CD14-positive monocyte (primary cell): ENCODE data around the gene DHRS7B. TPM values are rescaled to one million over a fixed set of nuclear protein-coding genes. Genes with fewer than 3 reads are reported as not detected.

ENCODE experiments used
- DNase-seq, 3 donors: peaks; one replicate each; pipeline ENCODE4 v3.0.0-alpha.2; 2011 to 2022
- H2AFZ ChIP-seq: 2 replicates; pipeline ENCODE4 v1.6.0; 2012; ENCODE audit warnings: mild to moderate bottlenecking, low read depth, low read length, inconsistent platforms; ENCODE audit not compliant: insufficient read depth, poor library complexity, severe bottlenecking
- H3K27ac ChIP-seq, 2 donors: 1 replicate in 1 of 2; 2 replicates in 1 of 2; pipeline ENCODE4 v1.5.1; 2012 to 2013; ENCODE audit warnings: low read length in 2 of 2, control low read depth in 1 of 2, inconsistent platforms in 1 of 2, low read depth in 1 of 2, mild to moderate bottlenecking in 1 of 2
- H3K27me3 ChIP-seq, 2 donors: one replicate each; pipeline versions ENCODE4 v1.6.0 to v1.6.1; 2011 to 2013; ENCODE audit warnings: low read length in 2 of 2; ENCODE audit not compliant: control insufficient read depth in 2 of 2, insufficient read depth in 2 of 2
- H3K36me3 ChIP-seq, 2 donors: replicated peaks in 1 of 2; 1 replicate in 1 of 2; 2 replicates in 1 of 2; pipeline versions ENCODE4 v1.5.1 to v1.6.1; 2012 to 2013; ENCODE audit warnings: low read length in 2 of 2, control low read depth in 1 of 2, inconsistent platforms in 1 of 2, mild to moderate bottlenecking in 1 of 2; ENCODE audit not compliant: insufficient read depth in 2 of 2, control insufficient read depth in 1 of 2
- H3K4me1 ChIP-seq, 2 donors: 1 replicate in 1 of 2; 2 replicates in 1 of 2; pipeline versions ENCODE4 v1.5.1 to v1.6.1; 2012 to 2013; ENCODE audit warnings: low read length in 2 of 2, control low read depth in 1 of 2, inconsistent platforms in 1 of 2, mild to moderate bottlenecking in 1 of 2, moderate library complexity in 1 of 2; ENCODE audit not compliant: insufficient read depth in 2 of 2, control insufficient read depth in 1 of 2
- H3K4me2 ChIP-seq: replicated peaks from 2 replicates; pipeline ENCODE3; 2012; ENCODE audit warnings: low read length, moderate library complexity, mild to moderate bottlenecking; ENCODE audit not compliant: poor library complexity, severe bottlenecking; ENCODE audit errors: extremely low read depth
- H3K4me3 ChIP-seq, 3 experiments: fragments of 200-600 bp in 1 of 3; sonication (generic) in 1 of 3; replicated peaks in 1 of 3; 1 replicate in 2 of 3; 2 replicates in 1 of 3; pipeline ENCODE4 v1.5.1; 2011 to 2013; ENCODE audit warnings: low read length in 3 of 3, mild to moderate bottlenecking in 3 of 3, control low read depth in 2 of 3, low read depth in 2 of 3, inconsistent platforms in 1 of 3, moderate library complexity in 1 of 3
- H3K79me2 ChIP-seq: 2 replicates; pipeline ENCODE4 v1.6.0; 2012; ENCODE audit warnings: mild to moderate bottlenecking, control low read depth, inconsistent platforms, low read length, moderate library complexity; ENCODE audit not compliant: insufficient read depth
- H3K9ac ChIP-seq: 2 replicates; pipeline ENCODE4 v1.6.0; 2017; ENCODE audit warnings: low read length, mild to moderate bottlenecking; ENCODE audit not compliant: insufficient read depth, poor library complexity, severe bottlenecking
- H3K9me3 ChIP-seq, 2 donors: replicated peaks in 1 of 2; 1 replicate in 1 of 2; 2 replicates in 1 of 2; pipeline versions ENCODE4 v1.5.1 to v1.6.1; 2012 to 2013; ENCODE audit warnings: low read length in 2 of 2, control low read depth in 1 of 2; ENCODE audit not compliant: control insufficient read depth in 1 of 2, insufficient read depth in 1 of 2
- H4K20me1 ChIP-seq: 2 replicates; pipeline ENCODE4 v1.6.0; 2012; ENCODE audit warnings: mild to moderate bottlenecking, low read length, control low read depth, moderate library complexity; ENCODE audit not compliant: insufficient read depth
- H3K27ac Mint-ChIP-seq, 7 donors: one replicate each; pipeline ENCODE4 v1.8.0; 2020; ENCODE audit warnings: mild to moderate bottlenecking in 7 of 7, mixed read lengths in 7 of 7, moderate library complexity in 6 of 7, inconsistent platforms in 2 of 7
- H3K27me3 Mint-ChIP-seq, 3 donors: one replicate each; pipeline ENCODE4 v1.8.0; 2021 to 2022; ENCODE audit warnings: low read depth in 3 of 3, mild to moderate bottlenecking in 3 of 3, mixed read lengths in 3 of 3, moderate library complexity in 3 of 3, inconsistent platforms in 1 of 3
- H3K36me3 Mint-ChIP-seq, 2 donors: one replicate each; pipeline ENCODE4 v1.8.0; 2020; ENCODE audit warnings: mixed read lengths in 2 of 2, inconsistent platforms in 1 of 2, mild to moderate bottlenecking in 1 of 2
- H3K4me1 Mint-ChIP-seq: one replicate; pipeline ENCODE4 v1.8.0; 2020; ENCODE audit warnings: mild to moderate bottlenecking, mixed read lengths
- H3K4me3 Mint-ChIP-seq, 2 donors: one replicate each; pipeline ENCODE4 v1.8.0; 2020; ENCODE audit warnings: mild to moderate bottlenecking in 2 of 2, mixed read lengths in 2 of 2, moderate library complexity in 1 of 2
- H3K9me3 Mint-ChIP-seq, 7 donors: one replicate each; pipeline ENCODE4 v1.8.0; 2020 to 2022; ENCODE audit warnings: mixed read lengths in 7 of 7, mild to moderate bottlenecking in 6 of 7, moderate library complexity in 6 of 7, inconsistent platforms in 2 of 7
- WGBS: methylation state at CpG from one replicate; pipeline ENCODE4 v1.1.5; 2013; ENCODE audit warnings: missing lambda C conversion rate; ENCODE audit not compliant: insufficient coverage; 5-methylcytosine and 5-hydroxymethylcytosine counted together
- intact Hi-C, 2 donors: fragments of 100-400 bp; cut with micrococcal nuclease; formaldehyde crosslinking; loops; one replicate each; pipeline versions ENCODE4 v1.15.0 to v1.15.1; 2023
- polyA plus RNA-seq, 3 donors: library from polyadenylated mRNA; depleted of rRNA in 1 of 3; unstranded in 2 of 3; stranded (reverse) in 1 of 3; fragments of 300-500 nt in 2 of 3; fragments of >200 nt in 1 of 3; fragmentation: Illumina TruSeq in 2 of 3; gene quantifications; 1 replicate in 2 of 3; 2 replicates in 1 of 3; pipeline ENCODE4 v1.2.3, GENCODE V29; 2012 to 2021
- TF ChIP-seq, protein P1 (sequence below): fragments of 200-600 bp; IDR thresholded peaks from one replicate; pipeline ENCODE4 v1.8.0; 2022; ENCODE audit warnings: antibody characterized with exemption, mild to moderate bottlenecking

The DHRS7B gene
- polyA plus RNA-seq, 3 donors = 23.2 to 37.8 (median 33.9) TPM

DNA sequence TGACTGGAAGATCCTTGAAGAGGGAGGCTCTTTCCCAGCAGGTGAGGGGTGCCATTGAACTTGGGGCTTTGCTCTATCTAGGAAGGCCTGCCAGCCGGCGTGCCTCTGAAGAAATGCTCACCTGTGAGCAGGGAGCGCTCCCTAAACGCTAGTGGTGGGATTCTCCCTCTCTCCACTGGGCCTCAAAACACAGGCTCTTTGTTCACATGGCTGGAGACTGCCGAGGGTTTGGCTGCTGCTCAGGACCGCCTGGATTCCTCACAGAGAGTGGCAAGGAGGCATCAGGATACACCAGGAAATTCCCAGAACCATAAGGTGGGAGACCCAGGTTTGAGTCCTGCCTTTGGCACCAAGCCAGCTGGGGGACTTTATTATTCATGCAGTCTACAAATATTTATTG lies 104.8 kb downstream of the DHRS7B start:
- WGBS = 94% methylated on average over 6 of the region's 6 CpGs
- Histone ChIP-seq H3K27ac (no peak overlapping the region), H2AFZ (no peak overlapping the region), H3K36me3 (no peaks in the 10 kb centered on the region), H3K4me3 (no peak overlapping the region), H3K4me2 (no peak overlapping the region), H3K27me3 (no peaks in the 10 kb centered on the region), H3K4me1 (peaks cover 4 to 10% of the 10 kb centered on the region in 2 donors), H3K79me2 (no peaks in the 10 kb centered on the region), H4K20me1 (no peaks in the 10 kb centered on the region), H3K9ac (no peak overlapping the region), H3K9me3 (peaks cover 14 to 18% of the 10 kb centered on the region in 2 donors)
- DNase-seq = no peak
- H3K27ac Mint-ChIP-seq = peak overlapping the region in 1 of 7 donors; percentile 53
- H3K9me3 Mint-ChIP-seq = peaks cover 12 to 25% (median 15%) of the 10 kb centered on the region in 7 donors
- no peak overlapping the region for H3K4me3 Mint-ChIP-seq
- peaks cover 19% of the 10 kb centered on the region for H3K4me1 Mint-ChIP-seq
- TF ChIP-seq, protein P1, sequence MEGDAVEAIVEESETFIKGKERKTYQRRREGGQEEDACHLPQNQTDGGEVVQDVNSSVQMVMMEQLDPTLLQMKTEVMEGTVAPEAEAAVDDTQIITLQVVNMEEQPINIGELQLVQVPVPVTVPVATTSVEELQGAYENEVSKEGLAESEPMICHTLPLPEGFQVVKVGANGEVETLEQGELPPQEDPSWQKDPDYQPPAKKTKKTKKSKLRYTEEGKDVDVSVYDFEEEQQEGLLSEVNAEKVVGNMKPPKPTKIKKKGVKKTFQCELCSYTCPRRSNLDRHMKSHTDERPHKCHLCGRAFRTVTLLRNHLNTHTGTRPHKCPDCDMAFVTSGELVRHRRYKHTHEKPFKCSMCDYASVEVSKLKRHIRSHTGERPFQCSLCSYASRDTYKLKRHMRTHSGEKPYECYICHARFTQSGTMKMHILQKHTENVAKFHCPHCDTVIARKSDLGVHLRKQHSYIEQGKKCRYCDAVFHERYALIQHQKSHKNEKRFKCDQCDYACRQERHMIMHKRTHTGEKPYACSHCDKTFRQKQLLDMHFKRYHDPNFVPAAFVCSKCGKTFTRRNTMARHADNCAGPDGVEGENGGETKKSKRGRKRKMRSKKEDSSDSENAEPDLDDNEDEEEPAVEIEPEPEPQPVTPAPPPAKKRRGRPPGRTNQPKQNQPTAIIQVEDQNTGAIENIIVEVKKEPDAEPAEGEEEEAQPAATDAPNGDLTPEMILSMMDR = no peak
- intact Hi-C loops = no loop called here
- peaks cover 0 to 5% (median 4%) of the 10 kb centered on the region in 3 donors for H3K27me3 Mint-ChIP-seq
- peaks cover 2 to 8% of the 10 kb centered on the region in 2 donors for H3K36me3 Mint-ChIP-seq

DNA sequence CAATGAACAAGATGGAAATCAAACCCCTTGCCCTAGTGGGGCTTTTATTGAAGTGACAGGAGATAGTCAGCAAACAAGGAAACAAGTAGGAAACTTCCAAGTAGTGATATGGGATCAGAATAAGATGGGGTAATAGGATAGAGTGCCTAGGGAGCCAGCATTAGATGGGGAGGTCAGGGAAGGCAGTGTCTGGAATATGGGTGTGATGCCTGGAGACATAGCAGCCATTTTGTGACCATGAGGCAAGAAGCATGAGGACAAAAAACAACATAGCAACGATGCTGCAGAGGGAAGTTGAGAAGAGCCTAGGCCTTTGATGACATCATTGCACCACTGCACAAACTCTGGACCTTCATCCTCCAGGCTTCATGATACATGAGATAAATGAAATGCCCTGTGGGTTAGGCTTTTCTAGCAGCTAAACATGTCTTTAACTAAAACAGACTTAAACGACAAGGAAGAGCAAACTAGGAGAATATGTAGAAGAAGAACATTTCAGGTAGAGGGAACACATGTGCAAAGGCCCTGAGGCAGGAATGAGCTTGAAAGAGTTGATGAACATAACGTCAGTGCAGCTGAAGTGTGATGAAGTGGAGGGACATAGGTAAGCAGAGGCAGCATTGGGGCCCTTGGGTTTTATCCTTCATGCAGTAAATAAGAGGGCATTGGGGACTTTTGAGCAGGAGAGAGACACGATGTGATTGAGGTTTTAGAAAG lies 105.4 kb downstream of the DHRS7B start:
- H3K27ac ChIP-seq = no peak overlapping the region
- H3K36me3 Mint-ChIP-seq = peaks cover 2 to 8% of the 10 kb centered on the region in 2 donors
- TF ChIP-seq, protein P1 = no peak
- peaks cover 4 to 9% of the 10 kb centered on the region in 2 donors for H3K4me1 ChIP-seq
- no peaks in the 10 kb centered on the region for H3K79me2 ChIP-seq
- 100% methylated on average over 3 of the region's 4 CpGs for WGBS
- no peaks in the 10 kb centered on the region for H3K27me3 ChIP-seq
- no peaks in the 10 kb centered on the region for H4K20me1 ChIP-seq
- H3K27ac Mint-ChIP-seq = no peak overlapping the region
- peaks cover 14 to 18% of the 10 kb centered on the region in 2 donors for H3K9me3 ChIP-seq
- H3K4me3 ChIP-seq = no peak overlapping the region
- no peak for DNase-seq
- intact Hi-C loops = no loop called here
- H2AFZ ChIP-seq = no peak overlapping the region
- peaks cover 16% of the 10 kb centered on the region for H3K4me1 Mint-ChIP-seq
- H3K4me2 ChIP-seq = no peak overlapping the region
- H3K27me3 Mint-ChIP-seq = peaks cover 0 to 7% (median 6%) of the 10 kb centered on the region in 3 donors
- H3K4me3 Mint-ChIP-seq = no peak overlapping the region
- peaks cover 12 to 27% (median 15%) of the 10 kb centered on the region in 7 donors for H3K9me3 Mint-ChIP-seq
- H3K36me3 ChIP-seq = no peaks in the 10 kb centered on the region
- H3K9ac ChIP-seq = no peak overlapping the region
